ENCODE measurements around the gene TAAR2.

TAAR2 gene

GRCh38 chr6:132590362-132590761 is 33.7 kb downstream of the TAAR2 start:
- Mint-ChIP-seq H3K4me1 (ENCODE audit: low read depth) (no peaks in the 10 kb centered on the region), H3K27me3 (peaks cover 19% of the 10 kb centered on the region), H3K9me3 (no peaks in the 10 kb centered on the region), H3K27ac (no peak overlapping the region), H3K36me3 (ENCODE audit: low read depth) (no peaks in the 10 kb centered on the region), H3K4me3 (no peak overlapping the region)

- Mint-ChIP-seq H3K4me3 (no peak within 1 kb of the TSS), H3K9me3 (no peaks in the 10 kb centered on the region), H3K27me3 (peaks cover 19% of the 10 kb centered on the region), H3K27ac (no peak within 1 kb of the TSS), H3K36me3 (ENCODE audit: low read depth) (no peaks in the 10 kb centered on the region), H3K4me1 (ENCODE audit: low read depth) (no peaks in the 10 kb centered on the region)
These were observed 34.6 kb downstream of the TAAR2 start, which contains the start of gene TAAR5 for GRCh38 chr6:132589454-132589853. Gene TAAR5, minus strand, starts transcription at chr6:132589741. Its CDS starts 55 bp downstream, at chr6:132589686.

GRCh38 chr6:132587424-132587823 is 36.7 kb downstream of the TAAR2 start:
- H3K4me1 Mint-ChIP-seq (ENCODE audit: low read depth): no peaks in the 10 kb centered on the region
- peaks cover 23% of the 10 kb centered on the region for H3K27me3 Mint-ChIP-seq
- H3K27ac Mint-ChIP-seq: no peak overlapping the region
- H3K4me3 Mint-ChIP-seq: no peak overlapping the region
- H3K9me3 Mint-ChIP-seq: no peaks in the 10 kb centered on the region
- no peaks in the 10 kb centered on the region for H3K36me3 Mint-ChIP-seq (ENCODE audit: low read depth)

GRCh38 chr6:132584698-132585097 is 39.4 kb downstream of the TAAR2 start:
- Mint-ChIP-seq H3K4me3 (no peak overlapping the region), H3K27ac (no peak overlapping the region), H3K36me3 (ENCODE audit: low read depth) (no peaks in the 10 kb centered on the region), H3K9me3 (no peaks in the 10 kb centered on the region), H3K4me1 (ENCODE audit: low read depth) (no peaks in the 10 kb centered on the region), H3K27me3 (peaks cover 25% of the 10 kb centered on the region)

GRCh38 chr6:132571774-132572173 is 52.3 kb downstream of the TAAR2 start:
- Mint-ChIP-seq H3K4me3 (no peak overlapping the region), H3K9me3 (no peaks in the 10 kb centered on the region), H3K27ac (no peak overlapping the region), H3K36me3 (ENCODE audit: low read depth) (no peaks in the 10 kb centered on the region), H3K4me1 (ENCODE audit: low read depth) (no peaks in the 10 kb centered on the region), H3K27me3 (peaks cover 35% of the 10 kb centered on the region)

- Mint-ChIP-seq H3K27ac (no peak within 1 kb of the TSS), H3K36me3 (ENCODE audit: low read depth) (no peaks in the 10 kb centered on the region)
These were observed 53.8 kb downstream of the TAAR2 start, which contains the start of gene TAAR6 for GRCh38 chr6:132570221-132570777. Gene TAAR6, plus strand, starts transcription at chr6:132570322. Its CDS starts 0 bp downstream, at chr6:132570322.

GRCh38 chr6:132569170-132569569 is 54.9 kb downstream of the TAAR2 start:
- H3K27ac Mint-ChIP-seq: no peak overlapping the region
- H3K9me3 Mint-ChIP-seq: no peaks in the 10 kb centered on the region
- H3K4me1 Mint-ChIP-seq (ENCODE audit: low read depth): no peaks in the 10 kb centered on the region
- H3K27me3 Mint-ChIP-seq: peaks cover 39% of the 10 kb centered on the region
- no peaks in the 10 kb centered on the region for H3K36me3 Mint-ChIP-seq (ENCODE audit: low read depth)
- H3K4me3 Mint-ChIP-seq: no peak overlapping the region

More at GRCh38 chr6:132570221-132570777, 53.8 kb downstream of the TAAR2 start, which contains the start of gene TAAR6:
- no peaks in the 10 kb centered on the region for H3K9me3 Mint-ChIP-seq
- H3K4me3 Mint-ChIP-seq: no peak within 1 kb of the TSS
- H3K4me1 Mint-ChIP-seq (ENCODE audit: low read depth): no peaks in the 10 kb centered on the region
- peaks cover 38% of the 10 kb centered on the region for H3K27me3 Mint-ChIP-seq

- no peaks in the 10 kb centered on the region for H3K9me3 Mint-ChIP-seq
These were observed 55.5 kb downstream of the TAAR2 start for GRCh38 chr6:132568611-132569010.

GRCh38 chr6:132567566-132567965 is 56.5 kb downstream of the TAAR2 start:
- H3K36me3 Mint-ChIP-seq (ENCODE audit: low read depth): no peaks in the 10 kb centered on the region

More at GRCh38 chr6:132568611-132569010, 55.5 kb downstream of the TAAR2 start:
- Mint-ChIP-seq H3K27me3 (peaks cover 38% of the 10 kb centered on the region), H3K36me3 (ENCODE audit: low read depth) (no peaks in the 10 kb centered on the region), H3K27ac (no peak overlapping the region), H3K4me1 (ENCODE audit: low read depth) (no peaks in the 10 kb centered on the region), H3K4me3 (no peak overlapping the region)

More at GRCh38 chr6:132567566-132567965, 56.5 kb downstream of the TAAR2 start:
- no peak overlapping the region for H3K27ac Mint-ChIP-seq
- no peaks in the 10 kb centered on the region for H3K9me3 Mint-ChIP-seq
- H3K27me3 Mint-ChIP-seq: peaks cover 40% of the 10 kb centered on the region
- H3K4me1 Mint-ChIP-seq (ENCODE audit: low read depth): no peaks in the 10 kb centered on the region
- H3K4me3 Mint-ChIP-seq: no peak overlapping the region

Data from stimulated activated naive CD8-positive, alpha-beta T cell treated with anti-CD3 and anti-CD28 coated beads, Interleukin-15, Interleukin-2, amounts not matched to agents 100 ng/mL and 50 ng/mL, for 24 hours (primary cell).